ENCODE measurements around the gene TBX15.

GRCh38 chr1:119004129-119004527 lies 16.0 kb upstream of the TBX15 start:
- TF ChIP-seq CTCF (IDR thresholded peaks at IDR 0.05; ENCODE audit: low read length) (no peak), EZH2 (optimal IDR thresholded peaks at IDR 0.05; ENCODE audit: low read depth, low read length) (no peak), EZH2phosphoT487 (IDR thresholded peaks at IDR 0.05; ENCODE audit: low read length) (no peak)
